ENCODE data around the gene PFKL. TPM values are rescaled to one million over a fixed set of nuclear protein-coding genes. Genes with fewer than 3 reads are reported as not detected.
A peak's percentile ranks its signal among the peaks of the same experiment; 100 is the strongest.

Gene PFKL
- total RNA-seq, 1 experiment from 2014 or later, result 150 TPM

- CTCF ChIA-PET, result no interaction called here
- DNase-seq (ENCODE audit: low read depth, low spot score) (no peak), ATAC-seq (no peak)
- H3K27ac ChIP-seq (ENCODE audit: low read depth, low read length), result no peak overlapping the region
- RAD21 ChIA-PET (ENCODE audit: low non-redundant PET in 1 of 2, low total read pairs in 2 of 2, uncharacterized antibody in 2 of 2, unreplicated experiment in 2 of 2), result no interaction called here
- no peak overlapping the region for H3K4me2 ChIP-seq (ENCODE audit: low read length)
- H3K36me3 ChIP-seq (ENCODE audit: control insufficient read depth in 1 of 2, insufficient read depth in 2 of 2, low read length in 2 of 2), result peaks cover 0 to 7% of the 10 kb centered on the region in 2 experiments; a peak in 2 of 4 replicates
- no peaks in the 10 kb centered on the region for H3K9me3 ChIP-seq (ENCODE audit: control insufficient read depth in 1 of 2, insufficient read depth in 1 of 2, low read depth in 1 of 2, low read length in 2 of 2)
- H3K79me2 ChIP-seq (ENCODE audit: insufficient read depth, low read length), result no peaks in the 10 kb centered on the region
- H3K27me3 ChIP-seq (ENCODE audit: insufficient read depth, low read length), result no peaks in the 10 kb centered on the region
- POLR2A ChIA-PET, result no interaction called here
- H3K9me2 ChIP-seq (ENCODE audit: insufficient read depth), result no peaks in the 10 kb centered on the region
- no peaks in the 10 kb centered on the region for H4K20me1 ChIP-seq (ENCODE audit: insufficient read depth)
- no peak overlapping the region for H3K9ac ChIP-seq (ENCODE audit: low read length)
- intact Hi-C loops (cut with micrococcal nuclease), result no loop called here
- H3K4me1 ChIP-seq (ENCODE audit: control insufficient read depth in 1 of 2, insufficient read depth in 2 of 2, low read length in 2 of 2), result no peaks in the 10 kb centered on the region
- no peak overlapping the region for H2AFZ ChIP-seq (ENCODE audit: low read depth, low read length, poor library complexity, severe bottlenecking)
- H3K4me3 ChIP-seq (replicated peaks in 1 of 2; ENCODE audit: low read depth in 1 of 2, low read length in 2 of 2), result no peak overlapping the region
- no TSS peak for BruUV-seq (replicated peaks)
- TF ChIP-seq JUND (IDR thresholded peaks at IDR 0.05) (no peak), MAX (IDR thresholded peaks at IDR 0.05) (no peak), ZFX (IDR thresholded peaks at IDR 0.05) (no peak), CBX3 (IDR thresholded peaks at IDR 0.05; ENCODE audit: low read depth) (no peak), EZH2 (IDR thresholded peaks at IDR 0.05) (no peak), SP1 (IDR thresholded peaks at IDR 0.05; ENCODE audit: low read depth) (no peak), TCF7L2 (IDR thresholded peaks at IDR 0.05; ENCODE audit: borderline replicate concordance, extremely low read depth, insufficient read depth, insufficient read length) (no peak)
These were observed 21.0 kb downstream of the PFKL start for GRCh38 chr21:44320847-44321246.

GRCh38 chr21:44321846-44322450 is 22.1 kb downstream of the PFKL start:
- RAD21 ChIA-PET (ENCODE audit: low non-redundant PET in 1 of 2, low total read pairs in 2 of 2, uncharacterized antibody in 2 of 2, unreplicated experiment in 2 of 2), result no interaction called here

More at GRCh38 chr21:44321846-44322450, 22.1 kb downstream of the PFKL start:
- H3K27me3 ChIP-seq (ENCODE audit: insufficient read depth, low read length), result no peaks in the 10 kb centered on the region
- ChIA-PET CTCF (no interaction called here), POLR2A (no interaction called here)
- ATAC-seq (peak; percentile 25; the same call in 1 of the 2 replicates), DNase-seq (ENCODE audit: low read depth, low spot score) (no peak)
- H3K9me3 ChIP-seq (ENCODE audit: control insufficient read depth in 1 of 2, insufficient read depth in 1 of 2, low read depth in 1 of 2, low read length in 2 of 2), result no peaks in the 10 kb centered on the region
- H3K4me3 ChIP-seq (replicated peaks in 1 of 2; ENCODE audit: low read depth in 1 of 2, low read length in 2 of 2), result no peak overlapping the region
- H4K20me1 ChIP-seq (ENCODE audit: insufficient read depth), result no peaks in the 10 kb centered on the region
- no peaks in the 10 kb centered on the region for H3K9me2 ChIP-seq (ENCODE audit: insufficient read depth)
- H3K4me2 ChIP-seq (ENCODE audit: low read length), result no peak overlapping the region
- no peak overlapping the region for H3K9ac ChIP-seq (ENCODE audit: low read length)
- no peaks in the 10 kb centered on the region for H3K79me2 ChIP-seq (ENCODE audit: insufficient read depth, low read length)
- peaks cover 0 to 3% of the 10 kb centered on the region in 2 experiments; a peak in 2 of 4 replicates for H3K36me3 ChIP-seq (ENCODE audit: control insufficient read depth in 1 of 2, insufficient read depth in 2 of 2, low read length in 2 of 2)
- intact Hi-C loops (cut with micrococcal nuclease), result no loop called here
- H3K4me1 ChIP-seq (ENCODE audit: control insufficient read depth in 1 of 2, insufficient read depth in 2 of 2, low read length in 2 of 2), result no peaks in the 10 kb centered on the region
- no TSS peak for BruUV-seq (replicated peaks)
- H3K27ac ChIP-seq (ENCODE audit: low read depth, low read length), result no peak overlapping the region; the same call in 1 of the 2 replicates
- TF ChIP-seq EZH2phosphoT487 (IDR thresholded peaks at IDR 0.05; ENCODE audit: borderline replicate concordance) (no peak), EGR1 (IDR thresholded peaks at IDR 0.05; ENCODE audit: low read depth) (no peak), POLR2A (IDR thresholded peaks at IDR 0.05; ENCODE audit: borderline replicate concordance, extremely low read depth, insufficient read depth, insufficient read length) (no peak), ATF3 (IDR thresholded peaks at IDR 0.05) (no peak), ELF1 (IDR thresholded peaks at IDR 0.05; ENCODE audit: borderline replicate concordance, low read depth) (no peak), SRF (IDR thresholded peaks at IDR 0.05; ENCODE audit: low read depth) (no peak), CTCF (IDR thresholded peaks at IDR 0.05 in 2 of 3, conservative IDR thresholded peaks at IDR 0.05 in 1 of 3; ENCODE audit: borderline replicate concordance in 1 of 3, insufficient read depth in 1 of 3, low read depth in 2 of 3, low read length in 2 of 3) (no peak), POLR2AphosphoS5 (IDR thresholded peaks at IDR 0.05; ENCODE audit: low read depth, low read length) (no peak), SP1 (IDR thresholded peaks at IDR 0.05; ENCODE audit: low read depth) (no peak), ZNF274 (IDR thresholded peaks at IDR 0.05; ENCODE audit: low read depth, low read length) (no peak), EZH2 (IDR thresholded peaks at IDR 0.05) (no peak)
- no peak overlapping the region for H2AFZ ChIP-seq (ENCODE audit: low read depth, low read length, poor library complexity, severe bottlenecking)

All from HCT116 (cell line).